ENCODE measurements around the gene NFKBIZ. TPM values are rescaled to one million over a fixed set of nuclear protein-coding genes. Genes with fewer than 3 reads are reported as not detected.

NFKBIZ gene
- total and polyA plus RNA-seq, 9 of the 15 experiments (the other 6 are each of a cell fraction or from before 2014, with no cell fraction given): 1.2 to 13.7 (median 5.7) TPM

DNA sequence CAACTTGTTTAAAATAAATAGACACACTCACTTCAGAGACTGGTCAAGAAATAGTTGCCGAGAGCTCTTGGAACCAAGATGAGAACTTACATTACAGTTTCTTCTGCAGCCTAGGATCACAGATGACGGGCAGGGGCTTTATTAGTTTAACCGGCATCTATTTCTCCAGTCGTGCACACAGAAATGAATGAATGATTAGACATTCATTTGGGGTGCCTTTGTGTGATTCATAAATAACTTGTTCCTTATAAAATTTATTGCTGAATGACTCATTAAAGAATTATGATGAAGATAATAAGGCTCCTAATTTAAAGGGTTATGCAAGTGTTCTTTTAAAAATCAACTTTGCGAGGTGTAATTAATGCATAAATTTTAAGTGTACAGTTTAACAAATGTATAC is 20.8 kb downstream of the NFKBIZ start:
- Histone ChIP-seq H3K4me1 (replicated peaks in 1 of 2; ENCODE audit: control insufficient read depth in 2 of 2, insufficient read depth in 2 of 2, low read length in 2 of 2) (peaks cover 0 to 8% of the 10 kb centered on the region in 2 experiments; a peak in 3 of 5 replicates), H2AFZ (ENCODE audit: low read depth, low read length) (no peak overlapping the region), H3K9me1 (ENCODE audit: control insufficient read depth, insufficient read depth, low read length) (no peaks in the 10 kb centered on the region), H3K27ac (ENCODE audit: extremely low read depth, low read depth, low read length) (no peak overlapping the region), H3K27me3 (ENCODE audit: control insufficient read depth in 2 of 2, insufficient read depth in 2 of 2, low read length in 2 of 2) (no peaks in the 10 kb centered on the region), H3K9me3 (replicated peaks; ENCODE audit: control insufficient read depth, insufficient read depth, low read depth, low read length) (no peaks in the 10 kb centered on the region), H3K9ac (ENCODE audit: insufficient read depth in 1 of 2, low read depth in 2 of 2, low read length in 2 of 2) (no peak overlapping the region), H3K36me3 (ENCODE audit: control insufficient read depth, insufficient read depth, low read length) (no peaks in the 10 kb centered on the region), H3K79me2 (ENCODE audit: control insufficient read depth, insufficient read depth, low read length) (no peaks in the 10 kb centered on the region), H3K4me3 (no peak overlapping the region), H3K4me2 (ENCODE audit: insufficient read depth, low read length) (no peak overlapping the region), H4K20me1 (replicated peaks; ENCODE audit: control insufficient read depth, insufficient read depth, low read length) (no peaks in the 10 kb centered on the region)
- ChIA-PET CTCF (ENCODE audit: low intra/inter-chr PET ratio) (no interaction called here), POLR2A (interaction anchor here (0.9 kb wide), 1 partner anchor 54 kb away, joined by 3 read pairs; no protein-coding TSS in a partner anchor)
- intact Hi-C loops (cut with micrococcal nuclease) (no loop called here), in situ Hi-C loops (cut with MboI) (no loop called here)
- no peak for DNase-seq (ENCODE audit: extremely low read depth in 1 of 4, low spot score in 3 of 4)
- no peak for ATAC-seq
- WGBS (ENCODE audit: insufficient coverage, low coverage, missing lambda C conversion rate): 92% methylated on average over 4 of the region's 5 CpGs
- TF ChIP-seq BRCA1 (IDR thresholded peaks at IDR 0.05) (no peak), BRCA1 (CRISPR knock-in tag; IDR thresholded peaks at IDR 0.05) (no peak), DIDO1 (tag; IDR thresholded peaks at IDR 0.05; ENCODE audit: low read depth) (no peak), SREBF1 (IDR thresholded peaks at IDR 0.05; ENCODE audit: borderline replicate concordance, low read depth, low read length) (no peak), HMG20A (CRISPR knock-in tag; conservative IDR thresholded peaks at IDR 0.05) (no peak), NFXL1 (CRISPR knock-in tag; IDR thresholded peaks at IDR 0.05) (no peak), RBM15 (IDR thresholded peaks at IDR 0.05; ENCODE audit: insufficient read depth, low read length) (no peak), DACH1 (IDR thresholded peaks at IDR 0.05; ENCODE audit: partially characterized antibody) (no peak), JUND (IDR thresholded peaks at IDR 0.05; ENCODE audit: borderline replicate concordance, low read depth, low read length) (no peak), JUND (tag; IDR thresholded peaks at IDR 0.05; ENCODE audit: borderline replicate concordance, low read depth, low read length) (no peak)
- TF ChIP-seq, protein P1, sequence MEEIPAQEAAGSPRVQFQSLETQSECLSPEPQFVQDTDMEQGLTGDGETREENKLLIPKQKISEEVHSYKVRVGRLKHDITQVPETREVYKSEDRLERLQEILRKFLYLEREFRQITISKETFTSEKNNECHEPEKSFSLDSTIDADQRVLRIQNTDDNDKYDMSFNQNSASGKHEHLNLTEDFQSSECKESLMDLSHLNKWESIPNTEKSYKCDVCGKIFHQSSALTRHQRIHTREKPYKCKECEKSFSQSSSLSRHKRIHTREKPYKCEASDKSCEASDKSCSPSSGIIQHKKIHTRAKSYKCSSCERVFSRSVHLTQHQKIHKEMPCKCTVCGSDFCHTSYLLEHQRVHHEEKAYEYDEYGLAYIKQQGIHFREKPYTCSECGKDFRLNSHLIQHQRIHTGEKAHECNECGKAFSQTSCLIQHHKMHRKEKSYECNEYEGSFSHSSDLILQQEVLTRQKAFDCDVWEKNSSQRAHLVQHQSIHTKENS (CRISPR knock-in tag; IDR thresholded peaks at IDR 0.05): no peak
- TF ChIP-seq, protein P2, sequence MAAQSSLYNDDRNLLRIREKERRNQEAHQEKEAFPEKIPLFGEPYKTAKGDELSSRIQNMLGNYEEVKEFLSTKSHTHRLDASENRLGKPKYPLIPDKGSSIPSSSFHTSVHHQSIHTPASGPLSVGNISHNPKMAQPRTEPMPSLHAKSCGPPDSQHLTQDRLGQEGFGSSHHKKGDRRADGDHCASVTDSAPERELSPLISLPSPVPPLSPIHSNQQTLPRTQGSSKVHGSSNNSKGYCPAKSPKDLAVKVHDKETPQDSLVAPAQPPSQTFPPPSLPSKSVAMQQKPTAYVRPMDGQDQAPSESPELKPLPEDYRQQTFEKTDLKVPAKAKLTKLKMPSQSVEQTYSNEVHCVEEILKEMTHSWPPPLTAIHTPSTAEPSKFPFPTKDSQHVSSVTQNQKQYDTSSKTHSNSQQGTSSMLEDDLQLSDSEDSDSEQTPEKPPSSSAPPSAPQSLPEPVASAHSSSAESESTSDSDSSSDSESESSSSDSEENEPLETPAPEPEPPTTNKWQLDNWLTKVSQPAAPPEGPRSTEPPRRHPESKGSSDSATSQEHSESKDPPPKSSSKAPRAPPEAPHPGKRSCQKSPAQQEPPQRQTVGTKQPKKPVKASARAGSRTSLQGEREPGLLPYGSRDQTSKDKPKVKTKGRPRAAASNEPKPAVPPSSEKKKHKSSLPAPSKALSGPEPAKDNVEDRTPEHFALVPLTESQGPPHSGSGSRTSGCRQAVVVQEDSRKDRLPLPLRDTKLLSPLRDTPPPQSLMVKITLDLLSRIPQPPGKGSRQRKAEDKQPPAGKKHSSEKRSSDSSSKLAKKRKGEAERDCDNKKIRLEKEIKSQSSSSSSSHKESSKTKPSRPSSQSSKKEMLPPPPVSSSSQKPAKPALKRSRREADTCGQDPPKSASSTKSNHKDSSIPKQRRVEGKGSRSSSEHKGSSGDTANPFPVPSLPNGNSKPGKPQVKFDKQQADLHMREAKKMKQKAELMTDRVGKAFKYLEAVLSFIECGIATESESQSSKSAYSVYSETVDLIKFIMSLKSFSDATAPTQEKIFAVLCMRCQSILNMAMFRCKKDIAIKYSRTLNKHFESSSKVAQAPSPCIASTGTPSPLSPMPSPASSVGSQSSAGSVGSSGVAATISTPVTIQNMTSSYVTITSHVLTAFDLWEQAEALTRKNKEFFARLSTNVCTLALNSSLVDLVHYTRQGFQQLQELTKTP (IDR thresholded peaks at IDR 0.05; ENCODE audit: low read depth in 1 of 2, partially characterized antibody in 2 of 2): no peak
- FAIRE-seq: no peak
- no TSS peak for BruUV-seq (replicated peaks)
